EL (cell line): ENCODE data around the gene SLC27A5.
"Not testable (repeated sequence)": the region's sequence is repeated elsewhere in the genome, so short reads cannot be mapped to it uniquely, and the experiment has no call there.

ENCODE experiments used
- DNase-seq: peaks from one replicate; pipeline ENCODE4 v3.0.0-alpha.2; 2016

The SLC27A5 gene

DNA sequence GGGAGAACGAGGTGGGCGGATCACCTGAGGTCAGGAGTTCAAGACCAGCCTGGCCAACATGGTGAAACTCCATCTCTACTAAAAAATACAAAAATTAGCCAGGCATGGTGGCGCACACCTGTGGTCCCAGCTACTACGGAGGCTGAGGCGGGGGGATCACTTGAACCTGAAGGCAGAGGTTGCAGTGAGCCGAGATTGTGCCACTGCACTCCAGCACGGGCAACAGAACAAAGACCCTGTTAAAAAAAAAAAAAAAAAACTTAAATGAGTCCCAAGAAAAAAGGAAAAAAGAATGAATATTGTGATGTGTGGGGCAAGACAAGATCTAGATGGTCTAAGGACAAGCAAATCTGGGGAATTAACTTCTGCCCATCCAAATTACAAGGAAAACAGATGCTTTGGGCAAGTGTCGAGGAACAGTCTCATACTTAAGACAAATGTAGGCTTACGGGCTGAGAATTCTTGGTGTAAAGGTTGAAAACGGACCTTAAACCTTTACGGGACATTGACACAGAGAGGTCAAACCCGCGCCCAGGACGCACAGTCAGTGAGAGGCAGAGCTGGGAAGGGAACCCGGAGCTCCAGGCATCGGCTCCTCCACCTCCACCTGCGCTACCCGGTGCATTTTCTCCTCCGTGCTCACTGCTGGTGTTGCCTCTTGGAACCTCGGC, 45.6 kb downstream of the SLC27A5 start:
- no peak for DNase-seq

GRCh38 chr19:58460039-58460438, 51.8 kb downstream of the SLC27A5 start:
- DNase-seq = no peak

DNA sequence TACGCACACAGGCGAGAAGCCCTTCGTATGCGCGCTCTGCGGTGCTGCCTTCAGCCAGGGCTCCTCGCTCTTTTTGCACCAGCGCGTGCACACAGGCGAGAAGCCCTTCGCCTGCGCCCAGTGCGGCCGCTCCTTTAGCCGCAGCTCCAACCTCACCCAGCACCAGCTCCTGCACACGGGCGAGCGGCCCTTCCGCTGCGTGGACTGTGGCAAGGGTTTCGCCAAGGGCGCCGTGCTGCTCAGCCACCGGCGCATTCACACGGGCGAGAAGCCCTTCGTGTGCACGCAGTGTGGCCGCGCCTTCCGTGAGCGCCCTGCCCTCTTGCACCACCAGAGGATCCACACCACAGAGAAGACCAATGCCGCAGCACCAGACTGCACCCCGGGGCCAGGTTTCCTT, 55.7 kb downstream of the SLC27A5 start:
- no peak for DNase-seq

DNA sequence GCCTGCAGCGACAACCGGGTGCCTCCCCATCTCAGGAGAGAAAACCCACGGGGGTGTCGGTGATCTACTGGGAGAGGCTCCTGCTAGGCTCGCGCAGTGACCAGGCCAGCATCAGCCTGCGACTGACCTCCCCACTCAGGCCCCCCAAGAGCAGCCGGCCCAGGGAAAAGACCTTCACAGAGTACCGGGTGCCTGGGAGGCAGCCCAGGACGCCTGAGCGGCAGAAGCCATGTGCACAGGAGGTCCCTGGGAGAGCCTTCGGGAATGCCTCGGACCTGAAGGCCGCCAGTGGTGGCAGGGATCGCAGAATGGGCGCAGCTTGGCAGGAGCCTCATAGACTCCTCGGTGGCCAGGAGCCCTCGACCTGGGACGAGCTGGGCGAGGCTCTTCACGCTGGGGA, 56.5 kb downstream of the SLC27A5 start:
- DNase-seq = no peak

GRCh38 chr19:58453743-58454142, 58.0 kb downstream of the SLC27A5 start:
- no peak for DNase-seq

DNA sequence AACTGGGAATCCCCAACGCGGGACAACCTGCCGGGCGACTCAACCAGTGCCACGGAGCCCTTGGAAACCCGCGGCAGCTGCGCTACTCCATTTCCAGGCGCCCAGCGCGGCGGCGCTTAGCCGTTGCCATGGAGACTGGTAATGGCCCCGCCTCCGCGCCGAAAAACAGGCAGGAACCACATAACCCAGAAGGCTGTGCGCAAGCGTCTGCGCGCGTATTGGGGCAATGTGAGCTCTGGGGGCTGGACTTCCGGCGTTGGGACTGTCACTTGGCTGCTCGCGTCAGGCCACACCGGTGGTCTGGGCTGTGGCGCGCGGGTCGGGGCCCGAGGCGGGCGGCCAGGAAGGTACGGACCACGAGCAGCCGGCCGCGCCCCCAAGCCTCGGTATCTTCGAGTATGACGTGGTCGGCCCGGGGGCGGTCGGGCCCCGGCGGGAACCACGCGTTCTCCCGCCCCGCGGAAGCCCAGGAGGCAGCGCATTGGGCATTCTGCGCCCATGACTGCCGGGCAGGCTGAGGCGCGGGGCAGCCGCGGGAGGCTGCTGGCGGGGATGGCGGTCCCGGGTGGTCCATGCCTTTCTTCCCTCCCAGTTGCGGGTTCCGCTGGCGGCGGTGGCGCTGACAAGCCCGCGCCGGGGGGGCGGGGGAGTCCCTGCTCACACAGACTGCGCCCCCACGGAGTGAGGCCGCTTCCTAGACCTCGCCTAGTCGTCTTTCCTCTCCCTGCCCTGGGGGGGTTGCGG, 60.3 kb downstream of the SLC27A5 start, which contains the start of gene ZNF324B:
Gene ZNF324B, plus strand, starts transcription at position 265 of the 744 bp plus-strand sequence. CDS start 2,080 bp downstream, outside the sequence.
- DNase-seq = peak; percentile 95

- DNase-seq = no peak
These were observed 60.9 kb downstream of the SLC27A5 start for GRCh38 chr19:58450856-58451357.

GRCh38 chr19:58449980-58450379, 61.8 kb downstream of the SLC27A5 start:
- DNase-seq = not testable (repeated sequence)

- not testable (repeated sequence) for DNase-seq
These were observed 62.9 kb downstream of the SLC27A5 start for GRCh38 chr19:58448860-58449259.
